Keratinocyte (primary cell): ENCODE measurements around the gene PHPT1.

Experiments used
- CTCF ChIP-seq, 3 experiments: IDR thresholded peaks in 1 of 3; conservative IDR thresholded peaks in 1 of 3; optimal IDR thresholded peaks in 1 of 3; 2 replicates in 2 of 3; 3 replicates in 1 of 3; pipeline versions ENCODE3 to v1.5.1; 2011; ENCODE audit warnings: low read length in 3 of 3, mild to moderate bottlenecking in 3 of 3, moderate library complexity in 2 of 3, control low read depth in 1 of 3, inconsistent platforms in 1 of 3; ENCODE audit not compliant: insufficient read depth in 2 of 3; ENCODE audit errors: extremely low read depth in 1 of 3
- EZH2 ChIP-seq: IDR thresholded peaks from one replicate; pipeline ENCODE4 v1.6.1; 2012; ENCODE audit warnings: inconsistent platforms, mild to moderate bottlenecking, low read length, moderate library complexity

- TF ChIP-seq CTCF (optimal IDR thresholded peaks at IDR 0.05 in 1 of 3, IDR thresholded peaks at IDR 0.05 in 1 of 3, conservative IDR thresholded peaks at IDR 0.05 in 1 of 3; ENCODE audit: extremely low read depth in 1 of 3, insufficient read depth in 2 of 3, low read length in 3 of 3) (no peak), EZH2 (no peak)
These were observed 14.5 kb downstream of the PHPT1 start for GRCh38 chr9:136863623-136864273.
